SK-N-MC (cell line): ENCODE measurements around the gene MOCS2.

Experiments
- DNase-seq: peaks from one replicate; pipeline ENCODE4 v3.0.0-alpha.2; 2011; ENCODE audit warnings: low read depth, low spot score
- H3K27ac ChIP-seq: fragments of 200-600 bp; sonication (generic); 2 replicates; pipeline ENCODE4 v1.5.1; 2016; ENCODE audit warnings: mixed run types
- H3K36me3 ChIP-seq: fragments of 200-600 bp; sonication (generic); 2 replicates; pipeline ENCODE4 v1.6.1; 2017; ENCODE audit warnings: antibody characterized with exemption, low read length, mixed read lengths; ENCODE audit not compliant: insufficient read depth
- H3K4me3 ChIP-seq: fragments of 200-600 bp; sonication (generic); 2 replicates; pipeline ENCODE4 v1.5.1; 2016
- H3K9ac ChIP-seq: fragments of 200-600 bp; sonication (generic); 2 replicates; pipeline ENCODE4 v1.8.0; 2017; ENCODE audit warnings: mixed run types, mixed read lengths; ENCODE audit not compliant: insufficient read length
- H3K9me3 ChIP-seq: fragments of 200-600 bp; sonication (generic); 2 replicates; pipeline ENCODE4 v1.6.1; 2017; ENCODE audit warnings: low read depth, mild to moderate bottlenecking, antibody characterized with exemption, low read length, moderate library complexity, mixed read lengths
- EZH2 ChIP-seq: fragments of 200-600 bp; sonication (generic); IDR thresholded peaks from one replicate; pipeline ENCODE4 v1.6.1; 2017; ENCODE audit warnings: antibody characterized with exemption
- FOXP2 ChIP-seq: optimal IDR thresholded peaks from 2 replicates; pipeline ENCODE3; 2011; ENCODE audit warnings: mild to moderate bottlenecking, moderate library complexity; ENCODE audit not compliant: insufficient read depth; ENCODE audit errors: extremely low read length, control extremely low read depth
- POLR2AphosphoS5 ChIP-seq: IDR thresholded peaks from 2 replicates; pipeline ENCODE4 v1.6.1; 2012; ENCODE audit warnings: mild to moderate bottlenecking, low read depth, low read length, borderline replicate concordance

Gene MOCS2

GRCh38 chr5:53053364-53053763 lies 56.2 kb downstream of the MOCS2 start:
- Histone ChIP-seq H3K27ac (no peak overlapping the region), H3K4me3 (no peak overlapping the region), H3K9me3 (no peaks in the 10 kb centered on the region), H3K9ac (no peak overlapping the region), H3K36me3 (no peaks in the 10 kb centered on the region)
- no peak for TF ChIP-seq POLR2AphosphoS5
- no peak for TF ChIP-seq FOXP2
- TF ChIP-seq EZH2 = no peak
- no peak for DNase-seq

- Histone ChIP-seq H3K9me3 (no peaks in the 10 kb centered on the region), H3K27ac (no peak overlapping the region), H3K36me3 (no peaks in the 10 kb centered on the region)
Observed at GRCh38 chr5:53052499-53052898, 57.1 kb downstream of the MOCS2 start.

GRCh38 chr5:53048248-53048647 lies 61.3 kb downstream of the MOCS2 start:
- H3K4me3 ChIP-seq = no peak overlapping the region
- TF ChIP-seq POLR2AphosphoS5 = no peak
- TF ChIP-seq EZH2 = no peak
- no peak for TF ChIP-seq FOXP2
- no peak for DNase-seq
- no peaks in the 10 kb centered on the region for H3K36me3 ChIP-seq
- H3K9me3 ChIP-seq = no peaks in the 10 kb centered on the region
- no peak overlapping the region for H3K27ac ChIP-seq
- no peak overlapping the region for H3K9ac ChIP-seq

More at GRCh38 chr5:53052499-53052898, 57.1 kb downstream of the MOCS2 start:
- no peak for DNase-seq
- no peak overlapping the region for H3K9ac ChIP-seq
- TF ChIP-seq FOXP2 (no peak), POLR2AphosphoS5 (no peak), EZH2 (no peak)
- no peak overlapping the region for H3K4me3 ChIP-seq
